HL-60 (cell line): ENCODE data around the gene ADD2.

Source experiments
- DNase-seq, 2 experiments: peaks; one replicate each; pipeline ENCODE4 v3.0.0-alpha.2; 2010 to 2020; ENCODE audit warnings: low read depth in 1 of 2, low spot score in 1 of 2
- H3K27ac ChIP-seq: fragments of 250-450 bp; sonication (Bioruptor Pico); replicated peaks from 2 replicates; pipeline ENCODE4 v1.5.1; 2020; ENCODE audit warnings: mild to moderate bottlenecking, moderate library complexity
- H3K27me3 ChIP-seq: fragments of 250-450 bp; sonication (Bioruptor Pico); 2 replicates; pipeline ENCODE4 v1.5.1; 2021; ENCODE audit warnings: mild to moderate bottlenecking, moderate library complexity; ENCODE audit not compliant: insufficient read depth, poor library complexity, severe bottlenecking
- H3K4me3 ChIP-seq: replicated peaks from 2 replicates; pipeline ENCODE4 v1.5.1; 2011; ENCODE audit warnings: mild to moderate bottlenecking, control low read depth, low read length; ENCODE audit not compliant: insufficient read depth
- CTCF ChIP-seq: IDR thresholded peaks from one replicate; pipeline ENCODE4 v1.5.1; 2011; ENCODE audit warnings: low read length, control low read depth, inconsistent platforms; ENCODE audit not compliant: insufficient read depth
- GABPA ChIP-seq: IDR thresholded peaks from 2 replicates; pipeline ENCODE4 v1.6.1; 2012; ENCODE audit warnings: low read depth
- POLR2AphosphoS5 ChIP-seq: IDR thresholded peaks from 2 replicates; pipeline ENCODE4 v1.6.1; 2012; ENCODE audit warnings: low read depth
- REST ChIP-seq: IDR thresholded peaks from 2 replicates; pipeline ENCODE4 v1.6.1; 2012; ENCODE audit warnings: low read depth; ENCODE audit not compliant: insufficient replicate concordance
- SPI1 ChIP-seq: IDR thresholded peaks from 2 replicates; pipeline ENCODE4 v1.6.1; 2012; ENCODE audit warnings: low read depth, mild to moderate bottlenecking, borderline replicate concordance

Gene ADD2

GRCh38 chr2:70708376-70709199, 59.4 kb downstream of the ADD2 start:
- no peaks in the 10 kb centered on the region for H3K27me3 ChIP-seq
- DNase-seq = no peak
- TF ChIP-seq CTCF (no peak), REST (no peak), POLR2AphosphoS5 (no peak), GABPA (no peak), SPI1 (no peak)
- H3K4me3 ChIP-seq = no peak overlapping the region
- no peak overlapping the region for H3K27ac ChIP-seq

- H3K27me3 ChIP-seq = no peaks in the 10 kb centered on the region
- TF ChIP-seq GABPA = no peak
- no peak for TF ChIP-seq CTCF
- TF ChIP-seq SPI1 = no peak
- no peak for TF ChIP-seq REST
- TF ChIP-seq POLR2AphosphoS5 = no peak
- DNase-seq = no peak
- H3K4me3 ChIP-seq = no peak overlapping the region
- H3K27ac ChIP-seq = no peak overlapping the region
Measured at GRCh38 chr2:70707706-70708105, 60.3 kb downstream of the ADD2 start.

- H3K4me3 ChIP-seq = no peak overlapping the region
- TF ChIP-seq REST = no peak
- no peak for TF ChIP-seq CTCF
- no peak for TF ChIP-seq POLR2AphosphoS5
- no peak for TF ChIP-seq GABPA
- no peak for TF ChIP-seq SPI1
- no peak overlapping the region for H3K27ac ChIP-seq
- no peaks in the 10 kb centered on the region for H3K27me3 ChIP-seq
- no peak for DNase-seq
Measured at GRCh38 chr2:70706026-70706795, 61.8 kb downstream of the ADD2 start.
